ENCODE data around the gene ATXN3L.
"Not testable (repeated sequence)": the region's sequence is repeated elsewhere in the genome, so short reads cannot be mapped to it uniquely, and the experiment has no call there.

ATXN3L gene

DNA sequence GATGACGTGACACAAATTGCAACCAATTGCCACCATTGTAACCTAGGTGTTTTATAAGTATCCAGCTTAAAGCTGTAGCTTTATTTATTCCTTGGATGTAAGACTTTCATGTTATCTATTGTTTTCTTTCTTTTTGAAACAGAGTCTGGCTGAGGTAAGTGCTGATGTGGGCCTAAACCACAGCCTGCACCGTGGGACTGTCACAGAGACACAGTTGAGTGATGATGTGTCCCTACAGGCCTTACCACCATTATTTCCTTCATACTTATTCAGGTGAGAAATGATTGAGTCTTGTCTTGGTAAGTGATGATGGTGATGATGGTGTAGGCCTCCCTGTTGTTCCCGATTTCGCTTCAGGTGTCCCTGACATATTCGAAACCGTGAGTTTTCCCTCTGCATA is 8.3 kb downstream of the ATXN3L start:
- TF ChIP-seq CTCF (IDR thresholded peaks at IDR 0.05; ENCODE audit: low read length, missing control alignments): no peak
- no peak overlapping the region for H3K4me3 ChIP-seq (replicated peaks; ENCODE audit: low read depth, low read length)
- DNase-seq (ENCODE audit: low read depth): no peak

GRCh38 chrX:13309631-13310030 is 10.2 kb downstream of the ATXN3L start:
- DNase-seq (ENCODE audit: low read depth): no peak
- TF ChIP-seq CTCF (IDR thresholded peaks at IDR 0.05; ENCODE audit: low read length, missing control alignments): no peak
- no peak overlapping the region for H3K4me3 ChIP-seq (replicated peaks; ENCODE audit: low read depth, low read length)

GRCh38 chrX:13307041-13307440 is 12.8 kb downstream of the ATXN3L start:
- TF ChIP-seq CTCF (IDR thresholded peaks at IDR 0.05; ENCODE audit: low read length, missing control alignments): no peak
- no peak for DNase-seq (ENCODE audit: low read depth)
- no peak overlapping the region for H3K4me3 ChIP-seq (replicated peaks; ENCODE audit: low read depth, low read length)

DNA sequence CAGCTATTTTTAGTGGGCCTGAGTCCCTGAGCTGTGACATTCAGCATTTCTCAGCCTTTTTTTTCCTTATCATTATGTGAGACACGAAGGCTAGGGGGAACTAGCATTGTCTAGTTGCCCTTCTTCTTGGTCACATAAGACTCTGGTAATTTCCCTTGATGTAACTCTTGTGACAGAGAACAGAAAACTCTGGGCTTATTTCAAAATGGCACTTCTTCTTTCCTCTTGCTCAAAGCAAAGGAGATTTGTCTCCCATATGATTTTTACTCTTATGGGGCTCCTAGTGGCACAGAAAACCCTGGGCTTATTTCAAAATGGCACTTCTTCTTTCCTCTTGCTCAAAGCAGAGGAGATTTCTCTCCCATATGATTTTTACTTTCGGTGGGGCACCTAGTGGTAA is 14.7 kb downstream of the ATXN3L start:
- H3K4me3 ChIP-seq (replicated peaks; ENCODE audit: low read depth, low read length): no peak overlapping the region
- no peak for DNase-seq (ENCODE audit: low read depth)
- TF ChIP-seq CTCF (IDR thresholded peaks at IDR 0.05; ENCODE audit: low read length, missing control alignments): no peak

DNA sequence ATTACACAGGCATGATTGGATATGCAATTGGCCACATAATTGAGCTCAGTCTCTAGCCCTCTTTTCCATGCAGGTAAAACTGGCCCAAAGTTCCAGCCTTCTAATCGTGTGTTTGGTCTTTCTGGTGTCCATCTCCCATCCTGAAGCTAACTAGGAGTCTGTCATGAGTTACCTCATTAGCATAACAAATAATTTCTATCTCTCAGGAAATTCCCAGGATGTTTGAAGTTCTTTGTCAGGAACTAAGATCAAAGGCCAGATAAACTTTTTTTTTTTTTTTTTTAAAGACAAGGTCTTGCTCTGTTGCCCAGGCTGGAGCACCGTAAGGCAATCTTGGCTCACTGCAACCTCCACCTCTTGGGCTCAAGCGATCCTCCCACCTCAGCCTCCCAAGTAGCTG is 15.8 kb downstream of the ATXN3L start:
- H3K4me3 ChIP-seq (replicated peaks; ENCODE audit: low read depth, low read length): no peak overlapping the region
- no peak for TF ChIP-seq CTCF (IDR thresholded peaks at IDR 0.05; ENCODE audit: low read length, missing control alignments)
- DNase-seq (ENCODE audit: low read depth): no peak

DNA sequence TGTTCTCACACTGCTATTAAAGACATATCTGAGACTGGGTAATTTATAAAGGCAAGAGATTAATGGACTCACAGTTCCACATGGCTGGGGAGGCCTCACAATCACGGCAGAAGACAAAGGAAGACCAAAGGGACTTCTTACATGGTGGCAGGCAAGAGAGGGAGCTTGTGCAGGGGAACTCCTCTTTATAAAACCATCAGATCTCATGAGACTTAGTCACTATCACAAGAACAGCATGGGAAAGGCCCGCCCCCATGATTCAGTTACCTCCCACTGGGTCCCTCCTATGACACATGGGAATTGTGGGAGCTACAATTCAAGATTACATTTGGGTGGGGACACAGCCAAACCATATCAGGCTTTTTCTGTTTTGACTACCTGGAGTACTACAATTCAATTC is 16.6 kb downstream of the ATXN3L start:
- not testable (repeated sequence) for H3K4me3 ChIP-seq (replicated peaks; ENCODE audit: low read depth, low read length); DNase-seq (ENCODE audit: low read depth)

DNA sequence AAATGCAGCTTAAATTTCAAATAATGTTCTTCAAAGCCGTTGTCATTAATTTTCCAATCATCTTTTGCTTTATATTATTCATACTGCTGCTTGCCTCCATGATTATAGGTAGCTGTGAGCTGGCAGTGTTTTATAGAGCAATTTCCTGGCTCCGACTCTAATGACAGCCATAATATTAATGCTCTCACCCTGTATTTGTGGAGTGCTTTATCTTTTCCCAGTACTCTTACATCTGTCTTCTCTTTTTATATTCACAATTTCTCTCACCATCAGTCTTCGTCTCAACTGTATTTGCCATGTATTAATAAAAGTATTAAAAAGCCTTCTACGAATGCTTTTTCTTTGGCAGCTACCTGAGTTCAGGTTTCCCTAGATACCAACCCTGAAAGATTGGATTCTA is 21.0 kb downstream of the ATXN3L start:
- TF ChIP-seq CTCF (IDR thresholded peaks at IDR 0.05; ENCODE audit: low read length, missing control alignments): no peak
- no peak for DNase-seq (ENCODE audit: low read depth)
- H3K4me3 ChIP-seq (replicated peaks; ENCODE audit: low read depth, low read length): no peak overlapping the region

DNA sequence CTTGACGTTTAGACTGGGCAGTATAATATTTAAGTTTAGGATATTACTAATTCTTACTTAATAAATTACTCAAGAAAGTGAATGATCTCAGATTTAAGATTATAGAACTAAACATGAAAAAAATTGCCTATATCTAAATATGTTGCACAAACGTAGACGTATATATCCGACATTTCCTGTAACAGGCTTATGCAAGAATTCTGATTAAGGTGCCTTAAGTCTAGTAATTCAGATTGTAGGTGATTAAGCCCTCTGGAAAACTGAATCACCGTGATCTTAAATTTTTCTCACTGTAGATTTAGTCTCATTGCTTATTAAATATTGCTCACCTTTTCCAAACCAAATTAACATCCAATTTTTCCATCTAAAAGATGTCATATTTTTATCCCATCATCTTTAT is 24.0 kb downstream of the ATXN3L start:
- H3K4me3 ChIP-seq (replicated peaks; ENCODE audit: low read depth, low read length): no peak overlapping the region
- DNase-seq (ENCODE audit: low read depth): no peak
- TF ChIP-seq CTCF (IDR thresholded peaks at IDR 0.05; ENCODE audit: low read length, missing control alignments): no peak
